ENCODE data around the gene MALL.
"Not testable (repeated sequence)": the region's sequence is repeated elsewhere in the genome, so short reads cannot be mapped to it uniquely, and the experiment has no call there.

MALL gene

DNA sequence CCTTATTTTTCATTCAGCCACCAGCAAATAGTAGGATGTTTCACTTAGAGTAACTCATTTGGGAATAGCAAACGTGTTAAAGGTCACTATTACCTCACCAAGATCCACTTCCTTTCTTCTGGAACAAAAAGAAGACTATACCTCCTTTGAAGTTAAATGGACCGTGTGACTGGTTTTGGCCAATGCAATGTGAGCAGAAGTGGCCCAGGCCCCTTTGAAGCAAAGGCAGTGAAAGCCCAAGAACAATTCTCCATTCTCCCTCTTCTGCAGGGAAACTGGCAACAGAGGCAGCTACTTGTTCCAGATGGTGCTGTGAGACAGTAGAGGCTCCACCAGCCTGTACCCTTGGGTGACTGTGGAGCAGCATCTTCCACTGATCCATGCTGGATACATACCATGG lies 11.3 kb upstream of the MALL start:
- no peaks in the 10 kb centered on the region for H3K9me3 Mint-ChIP-seq
- no peak overlapping the region for H3K27ac Mint-ChIP-seq
- H3K4me3 Mint-ChIP-seq: no peak overlapping the region
- H3K27me3 Mint-ChIP-seq: peaks cover under 1% of the 10 kb centered on the region
- DNase-seq: no peak
- peaks cover 15% of the 10 kb centered on the region for H3K4me1 Mint-ChIP-seq
- no peak for ATAC-seq
- peaks cover 2% of the 10 kb centered on the region for H3K36me3 Mint-ChIP-seq (ENCODE audit: low read depth)

DNA sequence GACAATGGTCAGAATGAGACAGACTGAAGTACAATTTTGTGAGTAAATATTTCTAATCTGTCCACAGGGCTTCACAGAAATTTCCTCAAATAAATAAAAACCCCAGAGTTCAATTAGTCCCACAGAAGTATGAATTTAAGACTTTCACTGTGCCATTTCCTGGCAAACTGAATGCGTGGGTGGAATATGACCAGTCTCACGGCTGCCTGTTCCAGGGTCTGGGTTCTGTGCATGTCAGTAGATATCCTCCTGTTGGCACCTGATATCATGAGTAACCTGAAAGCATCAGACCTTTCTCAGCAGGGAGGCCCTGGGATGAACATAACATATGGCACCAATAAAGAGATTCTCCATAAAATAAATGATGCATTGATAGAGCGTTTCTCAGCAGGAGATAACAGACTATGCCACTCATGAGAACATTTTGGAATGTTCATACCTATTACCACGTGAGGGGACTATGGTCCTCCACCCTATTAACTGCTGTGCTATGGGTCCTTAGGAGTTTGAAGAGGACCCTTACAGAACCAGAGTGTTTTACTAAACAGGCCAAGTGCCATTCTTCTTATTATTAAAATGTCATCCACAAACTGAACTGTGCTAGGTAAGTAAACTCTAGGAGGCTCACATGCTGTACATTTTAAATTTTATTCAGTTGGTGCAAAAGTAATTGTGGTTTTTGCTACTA lies 10.6 kb upstream of the MALL start:
- no peak for DNase-seq
- Mint-ChIP-seq H3K27ac (no peak overlapping the region), H3K27me3 (peaks cover 2% of the 10 kb centered on the region)

DNA sequence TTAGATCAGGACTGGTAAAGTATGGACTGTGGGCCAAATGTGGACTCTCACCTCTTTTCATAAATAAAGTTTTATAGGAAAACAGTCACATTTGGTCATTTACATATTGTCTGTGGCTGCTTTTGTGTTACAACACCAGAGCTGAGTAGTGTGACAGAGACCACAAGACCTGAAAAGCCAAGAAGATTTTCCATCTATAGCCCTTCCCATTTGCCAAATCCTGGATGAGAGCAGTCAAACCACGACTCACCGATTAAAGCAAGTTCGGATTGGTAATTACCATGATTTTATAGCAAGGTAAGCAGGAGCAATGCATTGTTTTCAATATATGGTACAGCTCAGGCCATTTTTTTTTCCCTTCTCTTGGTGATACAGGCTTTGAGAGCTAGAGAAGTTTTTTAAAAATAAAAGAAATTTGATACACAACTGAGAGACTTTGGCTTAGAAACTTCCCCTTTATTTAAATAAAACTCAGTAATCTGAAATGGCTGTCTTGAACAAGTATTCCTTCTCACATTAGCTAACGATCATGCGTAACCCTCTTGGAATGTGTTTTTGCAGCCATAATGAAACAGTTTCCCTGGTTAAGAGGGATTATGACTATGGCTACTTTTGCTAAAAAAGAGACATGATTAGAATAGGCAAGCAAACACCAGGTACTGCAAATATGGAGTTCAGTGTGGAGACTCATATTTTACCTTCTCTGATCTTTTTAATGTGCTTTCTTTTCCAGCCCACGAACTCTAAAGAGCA lies 9.5 kb upstream of the MALL start:
- DNase-seq: no peak
- no peak overlapping the region for H3K4me3 Mint-ChIP-seq
- no peak for ATAC-seq
- peaks cover 2% of the 10 kb centered on the region for H3K27me3 Mint-ChIP-seq
- no peak overlapping the region for H3K27ac Mint-ChIP-seq
- H3K4me1 Mint-ChIP-seq: peaks cover 6% of the 10 kb centered on the region
- H3K36me3 Mint-ChIP-seq (ENCODE audit: low read depth): no peaks in the 10 kb centered on the region
- H3K9me3 Mint-ChIP-seq: no peaks in the 10 kb centered on the region

More for the DNA sequence above, 10.6 kb upstream of the MALL start:
- peaks cover 9% of the 10 kb centered on the region for H3K4me1 Mint-ChIP-seq
- ATAC-seq: no peak
- no peak overlapping the region for H3K4me3 Mint-ChIP-seq
- H3K36me3 Mint-ChIP-seq (ENCODE audit: low read depth): no peaks in the 10 kb centered on the region
- H3K9me3 Mint-ChIP-seq: no peaks in the 10 kb centered on the region

DNA sequence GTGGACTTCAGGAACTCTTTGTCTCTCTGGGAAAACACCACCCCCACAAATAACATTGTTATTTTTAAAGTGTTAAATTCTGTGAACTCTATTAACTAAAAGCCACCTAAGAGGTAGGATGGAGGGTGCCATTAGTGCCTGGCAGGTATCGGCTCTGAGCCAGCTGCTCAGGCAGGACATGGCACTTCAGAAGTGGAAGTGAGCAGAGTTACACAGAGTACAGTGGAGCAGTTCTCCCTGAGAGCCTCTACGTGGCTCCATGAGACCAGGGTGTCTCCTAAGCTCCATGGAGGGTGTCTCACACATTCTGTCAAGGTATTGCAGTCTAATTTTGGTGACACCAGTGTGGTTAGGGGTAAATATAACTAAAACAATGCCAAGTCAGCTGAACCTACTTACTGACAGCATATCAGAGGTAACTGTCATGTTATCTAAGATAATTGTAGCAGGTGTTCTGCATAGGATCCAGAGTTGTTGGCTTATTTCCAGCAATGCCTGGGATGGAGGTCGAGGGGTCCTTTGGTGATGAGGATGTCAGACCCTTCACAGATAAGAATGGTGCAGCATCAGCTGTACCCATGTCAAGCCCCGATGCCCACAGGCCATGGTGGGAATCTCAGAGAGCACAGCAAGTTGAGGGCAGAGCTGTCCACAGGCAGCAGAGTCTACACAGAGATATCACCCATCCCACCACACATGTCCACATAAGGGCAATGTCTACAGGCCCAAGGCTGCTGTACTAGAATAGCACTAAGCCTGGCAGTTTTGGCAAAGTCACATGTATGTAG lies 8.6 kb upstream of the MALL start:
- Mint-ChIP-seq H3K27ac (no peak overlapping the region), H3K4me1 (peaks cover 6% of the 10 kb centered on the region), H3K9me3 (no peaks in the 10 kb centered on the region), H3K36me3 (ENCODE audit: low read depth) (no peaks in the 10 kb centered on the region), H3K4me3 (no peak overlapping the region), H3K27me3 (peaks cover 5% of the 10 kb centered on the region)
- DNase-seq (no peak), ATAC-seq (no peak)

DNA sequence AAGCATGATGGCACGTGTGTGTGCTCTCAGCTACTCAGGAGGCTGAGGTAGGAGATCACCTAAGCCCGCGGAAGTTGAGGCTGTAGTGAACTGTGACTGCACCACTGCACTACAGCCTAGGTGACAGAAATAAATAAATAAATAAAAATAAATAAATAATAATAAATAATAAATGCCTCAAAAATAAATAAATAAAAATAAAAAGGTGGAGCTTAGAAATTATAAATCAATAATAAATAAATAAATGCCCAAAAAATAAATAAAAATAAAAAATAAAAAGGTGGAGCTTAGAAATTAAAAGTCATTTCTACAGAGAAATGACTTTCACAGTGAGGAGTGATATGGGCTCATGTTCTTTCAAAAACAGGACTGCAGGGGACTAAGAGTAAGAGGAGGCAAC lies 6.0 kb upstream of the MALL start:
- Mint-ChIP-seq H3K27ac (no peak overlapping the region), H3K9me3 (no peaks in the 10 kb centered on the region), H3K36me3 (ENCODE audit: low read depth) (no peaks in the 10 kb centered on the region)

DNA sequence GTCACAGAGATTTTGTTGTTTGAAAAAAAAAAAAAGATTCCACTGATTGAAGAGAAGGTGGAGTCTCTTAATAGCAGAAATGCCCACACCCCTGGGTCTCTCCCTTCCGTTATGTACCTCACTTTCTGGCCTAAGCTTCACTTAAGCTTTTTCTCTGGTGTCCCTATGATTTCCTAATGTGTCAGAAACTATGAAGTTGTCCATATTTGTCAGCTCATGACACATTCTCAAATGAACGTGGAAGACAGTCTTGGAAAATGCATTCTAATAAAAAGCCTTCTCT lies 5.4 kb upstream of the MALL start:
- no peak for ATAC-seq
- Mint-ChIP-seq H3K9me3 (no peaks in the 10 kb centered on the region), H3K4me3 (no peak overlapping the region), H3K36me3 (ENCODE audit: low read depth) (no peaks in the 10 kb centered on the region), H3K4me1 (peaks cover 3% of the 10 kb centered on the region), H3K27me3 (peaks cover 33% of the 10 kb centered on the region), H3K27ac (no peak overlapping the region)
- no peak for DNase-seq

More for the DNA sequence above, 6.0 kb upstream of the MALL start:
- H3K27me3 Mint-ChIP-seq: peaks cover 27% of the 10 kb centered on the region
- H3K4me3 Mint-ChIP-seq: no peak overlapping the region
- ATAC-seq (no peak), DNase-seq (no peak)
- peaks cover 6% of the 10 kb centered on the region for H3K4me1 Mint-ChIP-seq

DNA sequence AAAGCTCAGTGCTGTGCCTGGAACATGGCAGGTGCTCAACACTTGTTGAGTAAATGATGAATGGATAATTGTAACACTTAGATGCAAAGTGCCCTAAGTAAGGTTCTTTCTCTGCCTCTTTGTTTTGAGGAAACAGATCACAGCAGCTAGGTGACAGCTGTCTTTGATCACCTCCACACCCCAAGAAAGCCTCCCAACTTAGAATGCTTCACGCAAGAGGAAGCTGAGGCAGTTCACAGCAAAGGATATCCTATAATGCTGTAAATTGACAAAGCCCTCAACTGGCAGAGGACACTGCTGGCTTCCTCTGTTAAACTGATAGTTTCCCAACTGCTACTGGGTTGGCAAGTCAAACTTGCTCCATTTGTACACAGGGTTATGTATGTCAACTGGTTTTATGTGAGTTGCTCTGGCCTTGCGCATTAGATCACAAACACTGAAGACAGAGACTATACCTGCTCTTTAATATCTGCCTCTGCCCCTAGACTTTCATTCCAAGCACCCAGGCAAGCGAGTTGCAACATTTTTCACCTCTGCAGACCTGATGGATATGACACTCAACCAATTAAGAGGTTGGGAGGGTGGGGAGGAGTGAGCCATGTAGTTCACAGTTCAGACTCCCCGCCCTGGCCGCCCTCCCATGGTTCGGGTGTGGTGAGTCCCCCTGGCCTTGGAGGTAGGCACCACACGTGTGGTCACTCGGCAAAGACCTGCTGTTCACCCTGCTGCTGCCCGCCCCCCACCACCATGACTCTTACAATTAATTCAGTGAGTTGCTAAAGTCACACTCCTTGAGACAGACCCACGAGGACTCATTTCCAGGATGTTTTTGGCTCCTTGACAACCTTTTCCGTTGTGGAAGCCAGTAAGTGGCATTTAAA lies 4.8 kb upstream of the MALL start:
- ATAC-seq: no peak
- Mint-ChIP-seq H3K4me1 (no peaks in the 10 kb centered on the region), H3K9me3 (no peaks in the 10 kb centered on the region), H3K27me3 (peaks cover 38% of the 10 kb centered on the region), H3K4me3 (no peak overlapping the region), H3K27ac (no peak overlapping the region), H3K36me3 (ENCODE audit: low read depth) (no peaks in the 10 kb centered on the region)
- no peak for DNase-seq

DNA sequence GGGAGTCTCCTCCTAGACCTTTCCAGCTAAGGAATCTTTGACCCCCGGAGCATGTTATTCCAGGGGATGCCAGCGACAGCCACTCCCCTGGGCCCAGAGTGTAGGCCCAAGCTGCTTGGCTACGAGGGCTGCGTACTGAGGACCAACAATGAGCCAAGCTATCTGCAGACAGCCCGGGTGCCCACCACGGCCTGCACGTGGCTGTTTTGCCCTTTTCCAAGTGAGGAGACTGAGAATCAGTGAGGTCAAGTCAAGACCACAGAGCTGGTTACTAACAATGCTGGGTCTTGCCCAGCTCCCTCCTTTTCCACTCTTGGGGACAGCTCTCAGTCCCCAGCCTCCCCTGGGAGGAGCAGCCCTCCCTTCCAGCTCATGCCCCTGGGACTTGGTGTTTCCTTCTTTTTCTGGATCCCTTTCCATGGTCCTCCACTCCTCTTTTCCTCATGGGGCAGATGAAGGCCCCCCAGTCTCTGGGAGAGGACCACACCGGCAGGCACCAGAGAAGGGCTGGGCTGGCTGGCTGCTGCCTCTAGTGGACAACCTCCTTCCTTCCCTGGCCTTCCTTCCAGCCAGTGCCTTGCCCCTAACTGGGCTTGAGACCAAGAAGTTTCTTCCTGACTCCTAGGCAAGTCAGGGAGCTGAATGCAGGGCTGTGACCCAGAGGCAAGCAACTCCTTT lies 550 bp upstream of the MALL start:
- ATAC-seq: peak; percentile 25
- Mint-ChIP-seq H3K4me3 (no peak overlapping the region), H3K4me1 (peaks cover 2% of the 10 kb centered on the region), H3K9me3 (peaks cover 6% of the 10 kb centered on the region), H3K27me3 (peaks cover 67% of the 10 kb centered on the region), H3K36me3 (ENCODE audit: low read depth) (no peaks in the 10 kb centered on the region), H3K27ac (no peak overlapping the region)
- no peak for DNase-seq

DNA sequence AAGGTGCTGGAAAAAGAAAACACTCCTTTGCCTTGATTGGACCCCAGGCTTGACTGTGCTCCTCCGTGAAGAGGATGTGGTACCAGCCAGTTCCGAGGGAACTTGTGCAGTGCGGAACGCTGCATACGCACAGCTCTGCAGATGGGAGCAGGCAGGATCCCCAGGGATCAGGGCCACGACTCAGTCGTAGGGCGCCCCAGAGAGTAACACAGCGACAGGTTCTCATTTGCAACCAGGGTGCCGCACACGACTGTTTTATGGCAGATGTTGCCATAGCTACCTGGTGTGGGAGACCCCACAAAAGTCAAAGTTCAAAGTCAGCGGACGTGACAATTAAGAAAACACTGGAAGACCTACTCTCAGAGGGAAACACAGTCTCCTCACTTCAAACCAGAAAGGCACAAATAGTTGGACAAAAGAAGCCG lies 779 bp downstream of the MALL start:
- Mint-ChIP-seq H3K27ac (no peak overlapping the region), H3K9me3 (peaks cover 14% of the 10 kb centered on the region), H3K36me3 (ENCODE audit: low read depth) (no peaks in the 10 kb centered on the region), H3K4me1 (peaks cover 5% of the 10 kb centered on the region), H3K27me3 (peaks cover 76% of the 10 kb centered on the region), H3K4me3 (no peak overlapping the region)
- DNase-seq (no peak), ATAC-seq (no peak)

DNA sequence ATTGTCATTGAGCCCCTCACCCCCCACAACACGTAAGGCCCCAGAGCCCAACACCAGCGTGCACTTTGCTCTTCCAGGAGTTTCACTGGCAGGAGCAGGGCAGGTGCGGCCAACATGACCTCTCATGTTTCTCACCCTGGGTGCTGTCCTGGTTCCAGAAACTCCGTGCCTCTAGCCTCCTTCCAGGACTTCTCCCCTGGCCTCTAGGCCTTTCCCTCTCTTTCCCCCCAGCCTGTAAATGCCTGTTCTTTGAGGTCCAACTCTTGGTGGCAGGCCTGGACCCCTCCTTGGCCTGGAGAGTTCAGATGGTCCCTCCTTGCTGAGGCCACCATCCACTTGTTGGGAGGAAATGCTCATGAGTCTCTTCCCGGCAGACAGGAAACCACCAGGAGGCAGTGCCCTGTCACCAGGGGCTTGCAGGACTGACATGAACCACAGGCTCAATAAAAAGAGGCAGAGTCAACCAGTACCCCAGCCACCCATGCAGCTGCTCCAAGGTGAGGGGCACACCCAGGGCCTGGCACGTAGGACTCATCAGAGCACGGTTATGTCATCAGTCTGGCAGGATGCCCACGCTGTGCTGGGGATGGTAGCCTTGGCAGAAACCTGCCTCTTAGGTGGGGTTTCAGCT lies 1.5 kb downstream of the MALL start:
- DNase-seq (no peak), ATAC-seq (peak; percentile 42)
- Mint-ChIP-seq H3K4me3 (no peak overlapping the region), H3K4me1 (peaks cover 11% of the 10 kb centered on the region), H3K36me3 (ENCODE audit: low read depth) (no peaks in the 10 kb centered on the region), H3K9me3 (peaks cover 14% of the 10 kb centered on the region), H3K27me3 (peaks cover 79% of the 10 kb centered on the region), H3K27ac (no peak overlapping the region)

DNA sequence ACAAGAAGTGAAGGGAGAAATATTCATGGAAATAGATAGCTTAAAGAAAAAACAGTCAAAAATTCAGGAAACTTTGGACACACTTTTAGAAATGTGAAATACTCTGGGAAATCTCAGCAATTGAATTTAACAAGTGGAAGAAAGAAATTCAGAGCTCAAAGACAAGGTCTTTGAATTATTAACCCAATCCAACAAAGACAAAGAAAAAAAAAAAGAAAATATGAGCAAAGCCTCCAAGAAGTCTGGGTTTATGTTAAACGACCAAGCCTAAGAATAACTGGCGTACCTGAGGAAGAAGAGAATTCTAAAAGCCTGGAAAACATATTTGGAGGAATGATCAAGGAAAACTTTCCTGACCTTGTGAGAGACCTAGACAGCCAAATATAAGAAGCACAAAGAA lies 7.3 kb downstream of the MALL start:
- Mint-ChIP-seq H3K27me3 (peaks cover 66% of the 10 kb centered on the region), H3K9me3 (peaks cover 14% of the 10 kb centered on the region), H3K4me1 (peaks cover 11% of the 10 kb centered on the region)
- not testable (repeated sequence) for DNase-seq; H3K36me3 Mint-ChIP-seq (ENCODE audit: low read depth); H3K4me3 Mint-ChIP-seq; H3K27ac Mint-ChIP-seq; ATAC-seq

DNA sequence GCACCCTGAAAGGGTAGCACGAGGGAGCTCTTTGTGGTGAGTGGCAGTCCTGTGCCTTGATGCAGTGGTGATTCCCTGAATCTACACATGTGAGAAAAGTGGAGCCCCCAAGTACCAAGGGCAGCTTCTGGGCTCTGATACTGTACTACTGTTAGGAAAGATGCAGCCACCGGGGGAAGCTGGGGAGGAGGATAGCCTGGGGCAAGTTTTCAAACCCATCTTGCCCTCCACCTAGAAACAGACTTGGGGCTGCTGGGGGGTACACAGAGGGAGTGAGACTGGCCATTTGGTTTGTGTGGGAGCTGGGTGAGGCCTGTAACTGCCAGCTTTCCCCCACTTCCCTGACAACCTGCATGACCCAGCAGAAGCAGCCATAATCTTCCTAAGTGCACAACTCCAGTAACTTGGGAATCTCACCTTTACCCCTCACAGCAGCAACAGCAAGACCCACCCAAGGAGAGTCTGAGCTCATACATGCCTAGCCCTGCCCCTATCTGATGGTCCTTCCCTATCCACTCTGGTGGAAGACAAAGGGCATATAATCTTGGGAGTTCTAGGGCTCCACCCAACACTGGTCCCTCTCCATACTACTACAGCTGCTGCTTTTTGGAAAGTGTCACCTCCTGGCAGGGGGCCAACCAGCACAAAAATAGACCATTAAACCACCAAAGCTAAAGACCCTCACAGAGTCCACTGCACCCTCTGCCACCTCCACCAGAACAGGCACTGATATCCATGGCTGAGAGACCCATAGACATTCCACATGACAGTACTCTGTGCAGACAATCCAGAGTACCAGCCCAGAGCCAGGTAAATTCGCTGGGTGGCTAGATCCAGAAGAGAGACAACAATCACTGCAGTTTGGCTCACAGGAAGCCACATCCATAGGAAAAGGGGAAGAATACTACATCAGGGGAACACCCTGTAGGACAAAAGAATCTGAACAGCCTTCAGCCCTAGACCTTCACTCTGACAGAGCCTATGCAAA lies 8.2 kb downstream of the MALL start:
- ATAC-seq: no peak
- Mint-ChIP-seq H3K4me1 (peaks cover 11% of the 10 kb centered on the region), H3K4me3 (no peak overlapping the region), H3K9me3 (peaks cover 11% of the 10 kb centered on the region), H3K27me3 (peaks cover 63% of the 10 kb centered on the region), H3K27ac (no peak overlapping the region), H3K36me3 (ENCODE audit: low read depth) (peaks cover 2% of the 10 kb centered on the region)
- DNase-seq: no peak

DNA sequence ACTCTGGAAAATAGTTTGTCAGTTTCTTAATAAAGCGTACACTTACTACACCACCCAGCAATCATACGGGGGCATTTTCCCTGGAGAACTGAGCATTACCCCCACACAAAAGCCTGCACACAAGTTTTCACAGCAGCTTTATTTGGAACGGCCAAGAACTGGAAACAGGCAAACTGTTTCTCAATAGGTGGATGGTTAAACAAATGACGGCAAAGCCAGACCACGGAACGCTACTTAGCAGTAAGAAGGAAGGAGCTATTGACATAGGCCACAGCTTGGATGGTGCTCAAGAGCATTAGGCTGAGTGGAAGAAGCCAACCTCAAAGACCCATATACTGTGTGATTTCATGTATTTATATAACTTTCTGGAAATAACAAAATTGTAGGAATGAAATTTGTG lies 9.0 kb downstream of the MALL start:
- H3K27me3 Mint-ChIP-seq: peaks cover 60% of the 10 kb centered on the region
- peaks cover 8% of the 10 kb centered on the region for H3K9me3 Mint-ChIP-seq
- H3K36me3 Mint-ChIP-seq (ENCODE audit: low read depth): peaks cover 2% of the 10 kb centered on the region
- H3K4me3 Mint-ChIP-seq: no peak overlapping the region
- peaks cover 15% of the 10 kb centered on the region for H3K4me1 Mint-ChIP-seq
- ATAC-seq (no peak), DNase-seq (no peak)
- H3K27ac Mint-ChIP-seq: no peak overlapping the region
